H9 (cell line): ENCODE results near the gene SIK2. TPM values are rescaled to one million over a fixed set of nuclear protein-coding genes. Genes with fewer than 3 reads are reported as not detected.

Source experiments
- DNase-seq: peaks from one replicate; pipeline ENCODE4 v3.0.0-alpha.2; 2017
- H2AFZ ChIP-seq: one replicate; pipeline ENCODE4 v1.6.1; 2013; ENCODE audit warnings: mild to moderate bottlenecking, low read length, control low read depth, moderate library complexity
- H2AK5ac ChIP-seq: 2 replicates; pipeline ENCODE4 v1.6.1; 2013; ENCODE audit warnings: low read length, control low read depth, mixed read lengths; ENCODE audit not compliant: insufficient read length
- H2BK120ac ChIP-seq: one replicate; pipeline ENCODE4 v1.6.1; 2013; ENCODE audit warnings: low read depth, mild to moderate bottlenecking, low read length, control low read depth, inconsistent platforms; ENCODE audit not compliant: poor library complexity, severe bottlenecking
- H2BK12ac ChIP-seq: 2 replicates; pipeline ENCODE4 v1.6.1; 2013; ENCODE audit warnings: low read length, control low read depth, mixed read lengths, low read depth; ENCODE audit not compliant: insufficient read length
- H2BK15ac ChIP-seq: 2 replicates; pipeline ENCODE4 v1.6.1; 2013; ENCODE audit warnings: low read depth, low read length, control low read depth
- H2BK20ac ChIP-seq: one replicate; pipeline ENCODE4 v1.6.1; 2013; ENCODE audit warnings: low read depth, mild to moderate bottlenecking, low read length, control low read depth, inconsistent platforms; ENCODE audit not compliant: poor library complexity, severe bottlenecking
- H2BK5ac ChIP-seq: 2 replicates; pipeline ENCODE4 v1.6.1; 2013; ENCODE audit warnings: low read length, control low read depth, mixed read lengths; ENCODE audit not compliant: insufficient read length
- H3K14ac ChIP-seq: 2 replicates; pipeline ENCODE4 v1.6.1; 2013; ENCODE audit warnings: low read length, control low read depth; ENCODE audit not compliant: insufficient read depth
- H3K18ac ChIP-seq: 2 replicates; pipeline ENCODE4 v1.6.1; 2013; ENCODE audit warnings: low read depth, mild to moderate bottlenecking, mixed read lengths, low read length, control low read depth; ENCODE audit not compliant: insufficient read length
- H3K23ac ChIP-seq: 2 replicates; pipeline ENCODE4 v1.6.1; 2013; ENCODE audit warnings: low read length, control low read depth, mixed read lengths, low read depth; ENCODE audit not compliant: insufficient read length
- H3K23me2 ChIP-seq: 2 replicates; pipeline ENCODE4 v1.6.1; 2013; ENCODE audit warnings: low read depth, mild to moderate bottlenecking, mixed read lengths, low read length, control low read depth; ENCODE audit not compliant: insufficient read length, poor library complexity, severe bottlenecking
- H3K27ac ChIP-seq: 2 replicates; pipeline ENCODE4 v1.5.1; 2013; ENCODE audit warnings: low read length, control low read depth, mixed read lengths, low read depth; ENCODE audit not compliant: insufficient read length
- H3K27me3 ChIP-seq: 2 replicates; pipeline ENCODE4 v1.6.1; 2013; ENCODE audit warnings: low read length, control low read depth, inconsistent platforms; ENCODE audit not compliant: insufficient read depth
- H3K4ac ChIP-seq: 2 replicates; pipeline ENCODE4 v1.6.1; 2013; ENCODE audit warnings: low read depth, mild to moderate bottlenecking, control low read depth, inconsistent platforms, low read length, moderate library complexity
- H3K4me1 ChIP-seq: 2 replicates; pipeline ENCODE4 v1.6.1; 2013; ENCODE audit warnings: low read length, control low read depth, inconsistent platforms; ENCODE audit not compliant: insufficient read depth
- H3K4me2 ChIP-seq: 2 replicates; pipeline ENCODE4 v1.6.1; 2013; ENCODE audit warnings: low read length, control low read depth, mixed read lengths; ENCODE audit not compliant: insufficient read length, insufficient read depth
- H3K56ac ChIP-seq: 2 replicates; pipeline ENCODE4 v1.6.1; 2013; ENCODE audit warnings: low read depth, mild to moderate bottlenecking, mixed read lengths, low read length, control low read depth; ENCODE audit not compliant: insufficient read length
- H3K79me1 ChIP-seq: 2 replicates; pipeline ENCODE4 v1.6.1; 2013; ENCODE audit warnings: low read depth, mild to moderate bottlenecking, moderate library complexity, low read length, control low read depth, inconsistent platforms; ENCODE audit not compliant: insufficient read depth, poor library complexity, severe bottlenecking
- H3K79me2 ChIP-seq: 2 replicates; pipeline ENCODE4 v1.6.1; 2013; ENCODE audit warnings: low read length, control low read depth, inconsistent platforms; ENCODE audit not compliant: insufficient read depth
- H3K9ac ChIP-seq: 2 replicates; pipeline ENCODE4 v1.6.1; 2013; ENCODE audit warnings: low read length, control low read depth, mixed read lengths; ENCODE audit not compliant: insufficient read length; ENCODE audit errors: extremely low read depth
- H3K9me3 ChIP-seq: one replicate; pipeline ENCODE4 v1.6.1; 2013; ENCODE audit warnings: low read depth, low read length, inconsistent platforms; ENCODE audit not compliant: control insufficient read depth
- H3T11ph ChIP-seq: one replicate; pipeline ENCODE4 v1.6.1; 2013; ENCODE audit warnings: mild to moderate bottlenecking, low read length, control low read depth, inconsistent platforms
- H4K20me1 ChIP-seq: one replicate; pipeline ENCODE4 v1.6.1; 2013; ENCODE audit not compliant: control insufficient read depth, insufficient read length, insufficient read depth
- H4K5ac ChIP-seq: 2 replicates; pipeline ENCODE4 v1.6.1; 2013; ENCODE audit warnings: low read depth, mild to moderate bottlenecking, mixed read lengths, low read length, control low read depth; ENCODE audit not compliant: insufficient read length
- H4K8ac ChIP-seq: replicated peaks from 2 replicates; pipeline ENCODE4 v1.6.1; 2013; ENCODE audit warnings: low read length, control low read depth, mixed read lengths, low read depth; ENCODE audit not compliant: insufficient read length
- H4K91ac ChIP-seq: 2 replicates; pipeline ENCODE4 v1.6.1; 2013; ENCODE audit warnings: low read depth, mild to moderate bottlenecking, moderate library complexity, mixed read lengths, low read length, control low read depth; ENCODE audit not compliant: insufficient read length
- H3K27ac Mint-ChIP-seq, 3 experiments: 2 replicates in 2 of 3; 3 replicates in 1 of 3; pipeline ENCODE4 v1.8.0; 2020 to 2021; ENCODE audit warnings: mixed read lengths in 3 of 3, mild to moderate bottlenecking in 1 of 3, moderate library complexity in 1 of 3
- H3K27me3 Mint-ChIP-seq: 2 replicates; pipeline ENCODE4 v1.8.0; 2021; ENCODE audit warnings: low read depth, mild to moderate bottlenecking, moderate library complexity, mixed read lengths
- H3K36me3 Mint-ChIP-seq, 3 experiments: 2 replicates in 2 of 3; 3 replicates in 1 of 3; pipeline ENCODE4 v1.8.0; 2020 to 2021; ENCODE audit warnings: low read depth in 3 of 3, mixed read lengths in 3 of 3; ENCODE audit not compliant: insufficient read depth in 1 of 3
- H3K4me1 Mint-ChIP-seq, 2 experiments: 2 replicates each; pipeline ENCODE4 v1.8.0; 2020; ENCODE audit warnings: mixed read lengths in 2 of 2
- H3K4me3 Mint-ChIP-seq, 2 experiments: 2 replicates in 1 of 2; 3 replicates in 1 of 2; pipeline ENCODE4 v1.8.0; 2020 to 2021; ENCODE audit warnings: mild to moderate bottlenecking in 2 of 2, mixed read lengths in 2 of 2, moderate library complexity in 1 of 2
- H3K9me3 Mint-ChIP-seq, 2 experiments: 2 replicates in 1 of 2; 3 replicates in 1 of 2; pipeline ENCODE4 v1.8.0; 2020; ENCODE audit warnings: mild to moderate bottlenecking in 2 of 2, mixed read lengths in 2 of 2, moderate library complexity in 1 of 2
- CTCF ChIP-seq: fragments of 200-600 bp; sonication (generic); conservative IDR thresholded peaks from 3 replicates; pipeline ENCODE4 v1.8.0; 2021; ENCODE audit warnings: antibody characterized with exemption, mild to moderate bottlenecking
- WGBS: extraction: QIAGEN DNeasy Blood & Tissue Kit; methylation state at CpG from one replicate; pipeline ENCODE4 v1.1.7; 2013; ENCODE audit warnings: missing lambda C conversion rate, low lambda C conversion rate, mixed read lengths; ENCODE audit not compliant: insufficient read length; ENCODE audit errors: extremely low coverage; 5-methylcytosine and 5-hydroxymethylcytosine counted together
- total RNA-seq: library from RNA; stranded (reverse); gene quantifications from 2 replicates; pipeline ENCODE4 v1.2.1, GENCODE V29; 2021

The SIK2 gene
- total RNA-seq, 1 experiment from 2014 or later: 7.5 TPM

GRCh38 chr11:111561306-111561705, 40.9 kb upstream of the SIK2 start:
- Histone ChIP-seq H3K4ac (no peak overlapping the region), H3K14ac (no peak overlapping the region), H2BK20ac (no peak overlapping the region), H2BK120ac (no peak overlapping the region), H3K27me3 (no peaks in the 10 kb centered on the region), H3T11ph (no peak overlapping the region), H3K23ac (no peak overlapping the region), H4K20me1 (no peaks in the 10 kb centered on the region), H3K4me1 (peaks cover 6% of the 10 kb centered on the region; the same call in 1 of the 2 replicates), H3K4me2 (no peak overlapping the region), H2AK5ac (no peak overlapping the region), H3K27ac (no peak overlapping the region), H2BK5ac (no peak overlapping the region), H3K56ac (no peak overlapping the region), H2BK15ac (no peak overlapping the region), H4K8ac (no peak overlapping the region), H3K79me1 (no peaks in the 10 kb centered on the region), H3K9ac (no peak overlapping the region), H3K9me3 (no peaks in the 10 kb centered on the region), H3K79me2 (no peaks in the 10 kb centered on the region), H2BK12ac (no peak overlapping the region), H4K5ac (no peak overlapping the region), H2AFZ (no peak overlapping the region), H3K23me2 (no peaks in the 10 kb centered on the region), H4K91ac (no peak overlapping the region), H3K18ac (no peak overlapping the region)
- no peaks in the 10 kb centered on the region for H3K27me3 Mint-ChIP-seq
- peaks cover 5 to 14% (median 7%) of the 10 kb centered on the region in 3 experiments for H3K36me3 Mint-ChIP-seq
- no peak overlapping the region for H3K4me3 Mint-ChIP-seq
- DNase-seq: no peak
- H3K4me1 Mint-ChIP-seq: peaks cover 31 to 36% of the 10 kb centered on the region in 2 experiments
- no peak for TF ChIP-seq CTCF
- H3K27ac Mint-ChIP-seq: peak overlapping the region in 1 of 3 experiments; percentile 4; a peak in 1 of 7 replicates
- no CpG with 5 or more reads among the region's 3 CpGs for WGBS
- peaks cover 4 to 8% of the 10 kb centered on the region in 2 experiments for H3K9me3 Mint-ChIP-seq
